GM06990 (cell line): Measurements from ENCODE around the gene SEC22A.

Experiments
- DNase-seq: peaks from one replicate; pipeline ENCODE4 v3.0.0-alpha.2; 2011; ENCODE audit not compliant: insufficient read length; ENCODE audit errors: extremely low read depth
- H3K27me3 ChIP-seq: replicated peaks from 2 replicates; pipeline ENCODE4 v1.6.0; 2011; ENCODE audit warnings: low read length; ENCODE audit not compliant: control insufficient read depth, insufficient read depth
- H3K36me3 ChIP-seq: 2 replicates; pipeline ENCODE4 v1.5.1; 2011; ENCODE audit warnings: low read length; ENCODE audit not compliant: control insufficient read depth, insufficient read depth
- H3K4me3 ChIP-seq: replicated peaks from 2 replicates; pipeline ENCODE4 v1.5.1; 2011; ENCODE audit warnings: low read depth, mild to moderate bottlenecking, control low read depth, low read length
- TF ChIP-seq, protein P1 (sequence below): IDR thresholded peaks from 2 replicates; pipeline ENCODE4 v1.5.1; 2011; ENCODE audit warnings: low read length, control low read depth, mild to moderate bottlenecking, inconsistent platforms; ENCODE audit not compliant: insufficient read depth, poor library complexity, severe bottlenecking

Gene SEC22A

DNA sequence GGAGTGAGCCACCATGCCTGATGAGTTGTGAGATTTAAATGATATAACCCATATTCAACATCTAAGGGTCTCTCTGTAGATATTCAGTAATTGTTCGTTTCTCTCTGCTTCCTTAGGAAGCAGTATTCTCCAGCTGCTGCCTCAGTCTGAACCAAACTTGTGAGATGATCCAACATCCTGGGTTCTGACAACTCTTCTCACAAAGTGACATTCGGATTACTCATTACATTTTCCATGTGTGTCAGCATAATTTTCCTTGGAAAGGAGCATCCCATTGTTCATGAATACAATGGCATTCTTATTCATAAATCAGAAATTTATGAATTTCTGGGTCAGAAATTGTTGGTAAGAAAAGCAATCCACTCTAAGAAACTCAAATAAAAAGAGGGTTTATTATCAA is 15.0 kb upstream of the SEC22A start:
- TF ChIP-seq, protein P1, sequence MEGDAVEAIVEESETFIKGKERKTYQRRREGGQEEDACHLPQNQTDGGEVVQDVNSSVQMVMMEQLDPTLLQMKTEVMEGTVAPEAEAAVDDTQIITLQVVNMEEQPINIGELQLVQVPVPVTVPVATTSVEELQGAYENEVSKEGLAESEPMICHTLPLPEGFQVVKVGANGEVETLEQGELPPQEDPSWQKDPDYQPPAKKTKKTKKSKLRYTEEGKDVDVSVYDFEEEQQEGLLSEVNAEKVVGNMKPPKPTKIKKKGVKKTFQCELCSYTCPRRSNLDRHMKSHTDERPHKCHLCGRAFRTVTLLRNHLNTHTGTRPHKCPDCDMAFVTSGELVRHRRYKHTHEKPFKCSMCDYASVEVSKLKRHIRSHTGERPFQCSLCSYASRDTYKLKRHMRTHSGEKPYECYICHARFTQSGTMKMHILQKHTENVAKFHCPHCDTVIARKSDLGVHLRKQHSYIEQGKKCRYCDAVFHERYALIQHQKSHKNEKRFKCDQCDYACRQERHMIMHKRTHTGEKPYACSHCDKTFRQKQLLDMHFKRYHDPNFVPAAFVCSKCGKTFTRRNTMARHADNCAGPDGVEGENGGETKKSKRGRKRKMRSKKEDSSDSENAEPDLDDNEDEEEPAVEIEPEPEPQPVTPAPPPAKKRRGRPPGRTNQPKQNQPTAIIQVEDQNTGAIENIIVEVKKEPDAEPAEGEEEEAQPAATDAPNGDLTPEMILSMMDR: no peak
- no peaks in the 10 kb centered on the region for H3K36me3 ChIP-seq
- DNase-seq: no peak

DNA sequence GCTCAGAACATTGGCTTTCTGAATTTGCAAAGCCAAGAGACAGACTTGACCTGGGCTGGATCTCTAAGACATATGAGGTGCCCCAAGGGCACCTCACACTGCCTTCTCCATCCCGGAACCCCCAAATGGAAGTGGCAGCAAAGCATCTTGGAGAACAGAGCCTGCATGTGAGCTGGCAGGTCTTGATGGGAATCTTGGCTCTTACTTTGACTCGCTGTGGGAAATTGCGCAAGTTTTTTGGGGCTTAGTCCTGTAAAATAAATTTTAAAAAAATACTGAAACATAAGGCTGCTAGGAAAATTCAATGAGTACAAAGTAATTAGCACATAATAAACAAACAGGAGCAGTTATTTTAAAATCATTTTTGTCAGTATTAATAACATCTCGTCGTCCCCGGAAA is 13.7 kb upstream of the SEC22A start:
- TF ChIP-seq, protein P1: no peak
- Histone ChIP-seq H3K4me3 (no peak overlapping the region), H3K27me3 (no peaks in the 10 kb centered on the region), H3K36me3 (no peaks in the 10 kb centered on the region)
- DNase-seq: no peak

More for the DNA sequence above, 15.0 kb upstream of the SEC22A start:
- no peak overlapping the region for H3K4me3 ChIP-seq
- no peaks in the 10 kb centered on the region for H3K27me3 ChIP-seq

DNA sequence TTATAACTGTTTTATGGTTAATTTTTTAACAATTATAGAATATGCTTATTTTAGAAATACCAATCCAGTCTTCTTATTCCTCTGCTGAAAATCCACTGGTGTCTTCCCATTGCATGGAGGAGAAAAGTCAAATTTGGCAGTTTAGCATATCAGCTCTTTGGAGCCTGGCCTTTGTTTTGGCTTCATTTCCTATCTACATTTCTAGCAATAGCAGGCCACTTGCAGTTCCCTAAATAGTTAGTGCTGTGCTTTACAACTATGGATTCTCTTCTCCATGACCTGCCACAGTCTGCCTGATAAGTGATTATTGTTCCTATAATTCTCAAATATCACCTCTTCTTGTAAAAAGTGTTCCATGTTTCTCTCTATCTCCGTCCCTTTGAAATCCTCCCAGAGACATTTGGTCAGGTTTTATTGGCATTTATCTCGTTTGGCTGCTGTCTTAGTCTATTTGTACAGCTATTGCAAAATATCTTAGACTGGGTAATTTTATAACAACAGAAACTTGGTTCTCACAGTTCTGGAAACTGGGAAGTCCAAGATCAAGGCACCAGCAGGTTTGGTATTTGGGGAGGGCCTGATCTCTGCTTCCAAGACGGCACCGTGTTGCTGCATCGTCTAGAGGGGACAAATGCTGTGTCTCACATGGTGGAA is 8.2 kb upstream of the SEC22A start:
- H3K4me3 ChIP-seq: no peak overlapping the region
- H3K27me3 ChIP-seq: no peaks in the 10 kb centered on the region
- no peak for DNase-seq
- no peaks in the 10 kb centered on the region for H3K36me3 ChIP-seq
- TF ChIP-seq, protein P1: no peak

DNA sequence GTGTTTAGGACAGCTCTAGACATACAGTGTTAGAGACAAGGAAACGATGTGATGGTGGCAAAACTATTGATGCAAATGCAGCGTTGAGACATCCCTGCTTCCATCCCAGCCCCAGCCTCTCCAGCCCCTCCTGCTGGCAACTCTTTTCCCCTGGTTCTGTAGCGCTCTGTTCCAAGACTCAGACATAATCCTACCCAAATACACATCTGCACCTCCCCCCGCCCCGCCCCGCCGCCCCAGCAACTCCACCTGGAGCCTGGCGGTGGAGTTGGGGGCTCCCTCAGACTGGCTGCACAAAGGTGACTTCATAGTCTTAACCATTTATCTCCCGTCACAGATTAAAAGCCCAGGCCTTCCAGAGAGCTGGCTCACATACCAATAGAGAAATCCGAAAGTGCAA is 7.2 kb upstream of the SEC22A start:
- Histone ChIP-seq H3K27me3 (no peaks in the 10 kb centered on the region), H3K36me3 (no peaks in the 10 kb centered on the region), H3K4me3 (no peak overlapping the region)
- TF ChIP-seq, protein P1: no peak
- no peak for DNase-seq

DNA sequence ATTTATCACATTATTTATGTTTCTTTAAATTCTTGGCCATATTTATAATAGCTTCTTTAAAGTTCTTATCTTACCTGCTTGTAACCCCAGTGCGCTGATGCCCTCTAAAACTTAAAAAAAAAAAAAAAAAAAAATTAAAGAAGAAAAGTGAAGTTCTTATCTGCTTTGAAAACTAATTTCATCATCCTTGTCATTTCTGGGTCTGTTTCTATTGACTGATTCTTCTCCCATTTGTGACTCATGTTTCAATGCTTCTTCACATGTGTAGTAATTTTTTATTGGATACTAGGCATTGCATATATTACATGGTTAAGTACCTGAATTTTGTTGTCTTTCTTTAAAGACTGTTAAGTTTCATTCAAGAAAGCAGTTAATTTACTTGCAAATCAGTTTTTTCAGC is 3.4 kb upstream of the SEC22A start:
- Histone ChIP-seq H3K36me3 (no peaks in the 10 kb centered on the region), H3K4me3 (no peak overlapping the region), H3K27me3 (no peaks in the 10 kb centered on the region)
- TF ChIP-seq, protein P1: no peak
- DNase-seq: no peak

DNA sequence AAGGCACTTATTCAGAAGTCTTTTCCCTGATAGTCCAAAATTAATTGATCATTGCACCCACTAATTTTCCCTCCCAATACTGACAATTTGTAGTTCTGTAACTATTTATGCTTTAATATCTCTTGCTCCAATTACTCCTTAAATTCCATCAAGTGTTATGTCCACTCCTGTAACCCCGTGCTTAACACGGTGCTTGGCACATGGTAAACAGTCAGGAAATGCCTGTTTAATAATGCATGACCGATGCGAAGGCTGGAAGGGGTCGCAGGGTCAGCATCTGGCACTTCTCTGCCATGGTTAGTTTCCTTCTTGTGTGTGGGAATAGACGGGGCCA is 553 bp upstream of the SEC22A start:
- DNase-seq: no peak
- H3K36me3 ChIP-seq: no peaks in the 10 kb centered on the region
- TF ChIP-seq, protein P1: no peak

More for the DNA sequence above, 553 bp upstream of the SEC22A start:
- Histone ChIP-seq H3K27me3 (no peaks in the 10 kb centered on the region), H3K4me3 (peak overlapping the region; percentile 93)
